Subcutaneous adipose tissue (tissue), 4 donors: Measurements from ENCODE around the gene SAMD4A. TPM values are rescaled to one million over a fixed set of nuclear protein-coding genes. Genes with fewer than 3 reads are reported as not detected.

Experiments
- CTCF ChIP-seq: fragments of 450-650 bp; IDR thresholded peaks from one replicate; pipeline ENCODE4 v1.5.1; 2016; ENCODE audit warnings: low read depth, mild to moderate bottlenecking, control low read depth, antibody characterized with exemption, moderate library complexity
- total RNA-seq, 4 donors: library from RNA; depleted of rRNA; stranded (reverse); fragments of >200 nt; gene quantifications; one replicate each; pipeline ENCODE4 v1.1.0, GENCODE V29; 2016

Gene SAMD4A
- total RNA-seq, 4 donors from 2014 or later, result 30.0 to 65.9 (median 39.7) TPM

GRCh38 chr14:54650959-54651351, 84.0 kb downstream of the SAMD4A start:
- no peak for TF ChIP-seq CTCF

GRCh38 chr14:54651649-54652048, 84.7 kb downstream of the SAMD4A start:
- TF ChIP-seq CTCF, result no peak

DNA sequence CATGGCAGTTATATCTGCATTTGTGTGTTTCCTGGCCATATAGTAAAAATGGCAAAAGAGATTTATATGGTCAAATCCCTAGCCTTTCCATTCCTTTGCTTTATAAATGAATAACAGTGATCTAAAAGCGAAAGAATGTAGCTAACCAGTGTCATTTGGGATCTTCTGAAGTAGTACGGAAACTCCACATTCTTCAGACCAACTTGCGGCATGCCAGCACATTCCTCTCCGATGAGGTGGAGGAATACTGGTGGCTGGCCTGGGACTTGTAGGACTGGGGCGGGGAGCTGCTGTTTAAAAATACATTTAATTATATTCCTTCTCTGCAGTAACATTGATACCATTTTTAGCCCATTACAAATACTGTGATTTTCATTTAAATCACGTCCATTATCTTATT, 85.3 kb downstream of the SAMD4A start:
- TF ChIP-seq CTCF, result no peak

DNA sequence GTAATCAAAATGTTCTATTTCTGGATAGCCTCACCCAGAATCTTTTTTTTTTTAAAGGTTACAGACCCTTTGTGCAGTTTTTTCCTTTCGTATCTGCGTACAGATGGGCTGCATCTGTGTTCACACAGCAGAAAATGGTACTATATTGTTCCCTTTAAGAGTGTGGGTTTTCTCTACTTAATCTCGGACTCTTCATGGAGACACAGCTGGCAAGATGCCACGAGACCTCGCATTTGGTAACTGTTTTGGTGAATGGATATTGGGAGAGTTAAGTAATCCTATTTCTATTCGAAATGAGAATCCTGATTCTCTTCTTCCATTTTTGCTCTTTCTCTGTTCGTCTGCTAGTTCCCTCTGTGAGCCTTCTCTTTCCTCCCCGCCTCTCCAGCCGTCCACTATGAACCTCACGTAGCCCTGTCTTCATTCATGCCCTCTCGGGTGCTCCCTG, 85.7 kb downstream of the SAMD4A start:
- TF ChIP-seq CTCF, result no peak

- TF ChIP-seq CTCF, result no peak
Measured at GRCh38 chr14:54653712-54654469, 87.0 kb downstream of the SAMD4A start.

DNA sequence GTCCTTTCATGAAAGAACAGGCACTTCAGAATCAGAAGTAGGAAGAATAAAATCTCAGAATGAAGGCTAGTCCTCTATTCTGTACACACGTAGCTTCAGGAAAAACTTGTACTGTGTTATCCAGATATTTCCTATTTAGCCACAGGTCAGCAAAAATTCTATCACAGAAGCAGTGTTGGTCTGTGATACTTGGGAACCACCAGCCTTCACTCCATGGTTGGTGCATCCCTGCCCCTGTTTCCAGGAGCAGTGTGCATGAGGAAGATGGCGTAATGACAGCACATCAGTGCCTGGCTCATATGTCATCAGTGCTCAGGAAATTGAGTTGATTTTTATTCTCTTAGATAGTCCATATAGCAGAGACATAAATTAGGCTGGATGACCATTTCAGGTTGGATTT, 87.7 kb downstream of the SAMD4A start:
- no peak for TF ChIP-seq CTCF

GRCh38 chr14:54658836-54659235, 91.9 kb downstream of the SAMD4A start:
- TF ChIP-seq CTCF, result no peak
